ENCODE results near the gene NPY4R2. TPM values are rescaled to one million over a fixed set of nuclear protein-coding genes. Genes with fewer than 3 reads are reported as not detected.
"Not testable (repeated sequence)": the region's sequence is repeated elsewhere in the genome, so short reads cannot be mapped to it uniquely, and the experiment has no call there.

Gene NPY4R2
- total RNA-seq, 2 experiments from 2014 or later, result not detected

DNA sequence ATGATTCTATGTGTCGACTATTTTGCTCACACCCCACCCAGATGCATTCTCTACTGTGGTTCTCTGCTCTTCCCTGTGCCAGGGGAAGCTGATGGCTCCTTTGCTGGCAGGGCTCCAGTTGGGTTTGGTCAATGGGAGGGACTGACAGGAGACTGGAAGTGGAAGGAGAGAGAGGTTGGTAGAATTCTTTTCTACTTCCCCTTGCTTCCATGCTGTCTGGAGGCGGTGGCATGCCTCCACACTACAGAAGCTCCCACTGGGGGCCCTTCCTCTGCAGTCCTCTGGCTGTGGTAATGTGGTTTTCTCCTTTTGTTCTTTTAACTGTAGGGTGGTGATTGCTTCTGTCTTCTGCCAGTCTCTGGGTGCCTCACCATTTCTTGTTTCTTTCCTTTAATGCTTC is 4.4 kb upstream of the NPY4R2 start:
- CTCF ChIA-PET; POLR2A ChIA-PET; H3K27ac ChIP-seq (ENCODE audit: low read depth in 1 of 2, low read length in 2 of 2); DNase-seq; intact Hi-C loops (cut with DNase I, micrococcal nuclease); H3K27me3 Mint-ChIP-seq; H3K4me1 ChIP-seq (ENCODE audit: insufficient read depth, low read length); H3K9me3 ChIP-seq (ENCODE audit: control insufficient read depth in 1 of 2, insufficient read depth in 1 of 2, low read length in 2 of 2); H3K27me3 ChIP-seq (ENCODE audit: control insufficient read depth in 1 of 2, insufficient read depth in 2 of 2, low read length in 2 of 2); H3K4me1 Mint-ChIP-seq (ENCODE audit: low read depth); H3K27ac Mint-ChIP-seq; H3K9me3 Mint-ChIP-seq; H3K4me3 ChIP-seq (ENCODE audit: low read length); ATAC-seq (ENCODE audit: poor library complexity); H3K36me3 ChIP-seq (ENCODE audit: insufficient read depth, low read length); H3K36me3 Mint-ChIP-seq (ENCODE audit: low read depth); H3K4me3 Mint-ChIP-seq: not testable (repeated sequence)

DNA sequence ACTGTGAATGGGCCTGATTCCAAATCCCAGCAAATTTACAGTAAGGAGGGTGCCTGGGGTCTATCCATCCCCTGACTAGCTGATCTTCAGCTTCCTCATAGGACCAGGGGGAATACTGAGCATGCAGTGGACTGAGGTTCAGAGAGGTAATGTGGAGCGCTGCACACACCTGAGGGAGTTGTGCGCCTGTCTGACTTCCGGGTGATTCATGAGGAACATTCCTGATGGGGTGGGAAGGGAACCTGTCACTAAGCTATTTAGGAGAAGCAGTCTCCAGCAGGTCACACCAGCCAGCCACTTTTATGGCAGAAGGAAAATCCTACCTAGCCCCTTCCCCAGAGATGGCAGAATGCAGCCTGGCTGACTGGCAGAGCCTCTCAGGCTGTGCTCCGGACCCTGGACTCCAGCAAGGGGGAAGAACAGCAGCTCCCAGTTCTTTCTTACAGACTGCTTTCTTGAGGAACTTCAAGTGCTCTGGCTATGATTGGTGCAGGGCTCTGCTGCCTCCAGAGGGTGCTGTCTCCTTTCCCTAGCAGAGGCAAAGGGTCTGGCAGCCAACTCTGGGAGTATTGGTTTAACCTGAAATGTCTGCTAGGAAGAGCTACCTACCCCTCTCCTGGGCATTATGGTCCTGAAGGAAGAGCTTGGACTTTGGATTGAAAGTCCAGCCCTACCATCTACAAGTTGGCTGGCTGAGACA is 2.5 kb upstream of the NPY4R2 start:
- H3K27me3 ChIP-seq (ENCODE audit: control insufficient read depth in 1 of 2, insufficient read depth in 2 of 2, low read length in 2 of 2); H3K9me3 ChIP-seq (ENCODE audit: control insufficient read depth in 1 of 2, insufficient read depth in 1 of 2, low read length in 2 of 2); CTCF ChIA-PET; H3K27ac Mint-ChIP-seq; DNase-seq; ATAC-seq (ENCODE audit: poor library complexity); H3K9me3 Mint-ChIP-seq; POLR2A ChIA-PET; H3K27me3 Mint-ChIP-seq; H3K4me3 ChIP-seq (ENCODE audit: low read length); H3K4me3 Mint-ChIP-seq; H3K36me3 Mint-ChIP-seq (ENCODE audit: low read depth); H3K36me3 ChIP-seq (ENCODE audit: insufficient read depth, low read length); H3K27ac ChIP-seq (ENCODE audit: low read depth in 1 of 2, low read length in 2 of 2); H3K4me1 ChIP-seq (ENCODE audit: insufficient read depth, low read length); H3K4me1 Mint-ChIP-seq (ENCODE audit: low read depth); intact Hi-C loops (cut with DNase I, micrococcal nuclease): not testable (repeated sequence)

DNA sequence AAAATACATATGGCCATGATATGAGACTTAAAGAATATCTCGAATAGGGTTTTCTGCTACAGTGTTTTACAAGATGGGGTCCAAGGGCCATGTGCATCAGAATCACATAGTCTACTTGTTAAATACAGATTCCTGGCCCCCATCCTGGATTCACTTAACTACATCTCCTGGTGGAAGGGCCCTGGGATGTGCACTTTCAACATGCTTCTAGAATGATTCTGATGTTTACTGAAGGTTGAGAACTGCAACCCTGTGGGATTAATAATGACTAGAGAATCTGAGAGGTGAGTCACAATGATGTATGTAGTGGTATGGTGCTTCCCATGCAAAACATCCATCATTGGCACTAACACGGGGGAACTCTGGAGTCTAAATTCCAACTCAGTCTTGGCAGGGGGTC is 2.1 kb downstream of the NPY4R2 start:
- H3K36me3 ChIP-seq (ENCODE audit: insufficient read depth, low read length); H3K27ac ChIP-seq (ENCODE audit: low read depth in 1 of 2, low read length in 2 of 2); H3K4me3 Mint-ChIP-seq; H3K36me3 Mint-ChIP-seq (ENCODE audit: low read depth); CTCF ChIA-PET; POLR2A ChIA-PET; H3K9me3 ChIP-seq (ENCODE audit: control insufficient read depth in 1 of 2, insufficient read depth in 1 of 2, low read length in 2 of 2); H3K27me3 Mint-ChIP-seq; intact Hi-C loops (cut with DNase I, micrococcal nuclease); H3K4me1 Mint-ChIP-seq (ENCODE audit: low read depth); H3K9me3 Mint-ChIP-seq; H3K27ac Mint-ChIP-seq; ATAC-seq (ENCODE audit: poor library complexity); H3K4me3 ChIP-seq (ENCODE audit: low read length); H3K4me1 ChIP-seq (ENCODE audit: insufficient read depth, low read length); H3K27me3 ChIP-seq (ENCODE audit: control insufficient read depth in 1 of 2, insufficient read depth in 2 of 2, low read length in 2 of 2); DNase-seq: not testable (repeated sequence)

DNA sequence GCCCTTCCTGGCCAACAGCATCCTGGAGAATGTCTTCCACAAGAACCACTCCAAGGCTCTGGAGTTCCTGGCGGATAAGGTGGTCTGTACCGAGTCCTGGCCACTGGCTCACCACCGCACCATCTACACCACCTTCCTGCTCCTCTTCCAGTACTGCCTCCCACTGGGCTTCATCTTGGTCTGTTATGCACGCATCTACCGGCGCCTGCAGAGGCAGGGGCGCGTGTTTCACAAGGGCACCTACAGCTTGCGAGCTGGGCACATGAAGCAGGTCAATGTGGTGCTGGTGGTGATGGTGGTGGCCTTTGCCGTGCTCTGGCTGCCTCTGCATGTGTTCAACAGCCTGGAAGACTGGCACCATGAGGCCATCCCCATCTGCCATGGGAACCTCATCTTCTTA is 4.0 kb downstream of the NPY4R2 start:
- H3K27me3 ChIP-seq (ENCODE audit: control insufficient read depth in 1 of 2, insufficient read depth in 2 of 2, low read length in 2 of 2); H3K27ac ChIP-seq (ENCODE audit: low read depth in 1 of 2, low read length in 2 of 2); intact Hi-C loops (cut with DNase I, micrococcal nuclease); H3K36me3 Mint-ChIP-seq (ENCODE audit: low read depth); H3K4me3 Mint-ChIP-seq; H3K9me3 ChIP-seq (ENCODE audit: control insufficient read depth in 1 of 2, insufficient read depth in 1 of 2, low read length in 2 of 2); DNase-seq; H3K4me3 ChIP-seq (ENCODE audit: low read length); CTCF ChIA-PET; H3K27me3 Mint-ChIP-seq; ATAC-seq (ENCODE audit: poor library complexity); H3K4me1 ChIP-seq (ENCODE audit: insufficient read depth, low read length); H3K4me1 Mint-ChIP-seq (ENCODE audit: low read depth); H3K36me3 ChIP-seq (ENCODE audit: insufficient read depth, low read length); H3K9me3 Mint-ChIP-seq; POLR2A ChIA-PET; H3K27ac Mint-ChIP-seq: not testable (repeated sequence)

DNA sequence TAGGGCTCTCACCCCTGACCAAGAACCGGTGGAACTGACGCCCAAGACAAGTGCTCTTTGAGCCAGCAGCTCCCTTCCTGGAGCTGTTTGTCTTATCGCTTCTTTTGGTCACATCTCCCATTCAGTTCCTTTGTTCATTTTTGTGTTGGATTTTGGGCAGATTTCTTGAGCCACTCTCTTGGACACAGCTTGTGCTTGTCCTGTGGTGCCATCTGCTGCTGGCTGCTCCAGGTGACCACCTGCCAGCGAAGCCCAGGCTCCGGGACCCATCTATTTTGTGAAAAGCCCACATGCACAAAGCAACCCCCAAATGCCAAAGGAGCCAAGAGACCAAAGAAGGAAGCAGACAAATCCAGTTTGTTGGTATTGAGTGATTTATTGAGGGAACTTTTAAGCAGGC is 6.2 kb downstream of the NPY4R2 start:
- H3K4me3 Mint-ChIP-seq; H3K4me1 ChIP-seq (ENCODE audit: insufficient read depth, low read length); H3K27ac ChIP-seq (ENCODE audit: low read depth in 1 of 2, low read length in 2 of 2): not testable (repeated sequence)

DNA sequence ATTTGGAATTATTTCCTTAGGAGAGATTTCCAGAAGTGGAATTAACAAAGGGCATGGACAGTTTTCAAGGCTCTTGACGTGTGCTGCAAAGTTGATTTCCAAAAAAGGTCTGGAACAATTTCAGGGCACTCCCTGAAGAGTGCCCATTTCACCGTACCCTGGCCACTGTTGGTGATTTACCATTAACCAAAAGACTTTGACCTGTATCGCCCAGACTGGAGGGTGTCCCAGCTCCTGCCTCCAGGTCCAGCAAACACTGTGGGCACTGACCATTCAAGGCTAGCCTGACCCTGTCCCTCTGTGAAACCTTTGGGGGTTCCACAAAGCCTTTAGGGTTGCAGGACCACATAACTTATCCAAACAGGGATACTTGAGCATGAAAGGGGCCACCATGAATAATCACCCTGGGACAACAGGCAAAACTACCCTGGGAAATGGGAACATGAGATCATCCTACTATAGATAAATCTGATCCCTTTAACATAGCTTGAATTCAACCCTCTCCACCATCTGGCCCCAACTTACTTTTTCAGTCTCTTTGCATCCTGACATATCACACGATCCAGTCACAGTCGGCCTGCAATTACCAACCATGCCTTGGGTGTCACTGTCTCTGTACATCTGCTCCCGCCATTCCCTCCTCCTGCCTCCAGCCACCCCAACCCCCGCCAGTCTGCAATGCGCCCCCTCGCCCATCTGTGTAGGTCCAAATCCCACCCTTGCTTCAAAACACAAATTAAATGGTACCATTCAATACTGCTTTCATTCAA is 8.9 kb downstream of the NPY4R2 start:
- POLR2A ChIA-PET; H3K4me1 ChIP-seq (ENCODE audit: insufficient read depth, low read length); H3K4me3 Mint-ChIP-seq; H3K27ac Mint-ChIP-seq; H3K9me3 Mint-ChIP-seq; H3K36me3 Mint-ChIP-seq (ENCODE audit: low read depth); ATAC-seq (ENCODE audit: poor library complexity); H3K4me3 ChIP-seq (ENCODE audit: low read length); H3K27me3 Mint-ChIP-seq; H3K27me3 ChIP-seq (ENCODE audit: control insufficient read depth in 1 of 2, insufficient read depth in 2 of 2, low read length in 2 of 2); H3K27ac ChIP-seq (ENCODE audit: low read depth in 1 of 2, low read length in 2 of 2); DNase-seq; intact Hi-C loops (cut with DNase I, micrococcal nuclease); H3K36me3 ChIP-seq (ENCODE audit: insufficient read depth, low read length); H3K9me3 ChIP-seq (ENCODE audit: control insufficient read depth in 1 of 2, insufficient read depth in 1 of 2, low read length in 2 of 2); CTCF ChIA-PET; H3K4me1 Mint-ChIP-seq (ENCODE audit: low read depth): not testable (repeated sequence)

More for the DNA sequence above, 6.2 kb downstream of the NPY4R2 start:
- CTCF ChIA-PET; POLR2A ChIA-PET; DNase-seq; H3K4me3 ChIP-seq (ENCODE audit: low read length); ATAC-seq (ENCODE audit: poor library complexity); H3K27ac Mint-ChIP-seq; H3K36me3 ChIP-seq (ENCODE audit: insufficient read depth, low read length); H3K9me3 ChIP-seq (ENCODE audit: control insufficient read depth in 1 of 2, insufficient read depth in 1 of 2, low read length in 2 of 2); H3K27me3 ChIP-seq (ENCODE audit: control insufficient read depth in 1 of 2, insufficient read depth in 2 of 2, low read length in 2 of 2); H3K36me3 Mint-ChIP-seq (ENCODE audit: low read depth); H3K4me1 Mint-ChIP-seq (ENCODE audit: low read depth); H3K9me3 Mint-ChIP-seq; intact Hi-C loops (cut with DNase I, micrococcal nuclease); H3K27me3 Mint-ChIP-seq: not testable (repeated sequence)

DNA sequence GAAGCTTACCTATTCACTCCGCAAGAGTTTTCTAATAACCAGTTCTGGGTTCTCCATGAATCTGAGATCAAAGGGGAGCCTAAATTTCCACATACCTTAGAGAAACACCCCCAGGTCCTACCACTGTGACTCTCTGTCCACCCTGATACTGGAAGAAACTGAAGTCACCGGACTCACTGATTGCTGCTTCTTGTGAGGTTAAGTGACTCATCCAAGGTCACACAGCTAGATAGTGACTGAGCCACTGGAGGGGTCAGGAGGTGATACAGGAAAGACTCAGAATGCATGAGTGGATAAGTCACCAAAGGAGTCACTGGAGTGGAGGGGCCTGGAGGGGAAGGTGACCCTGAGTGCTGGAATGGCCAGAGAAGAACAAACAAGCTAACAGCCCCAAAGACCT is 9.8 kb downstream of the NPY4R2 start:
- H3K27me3 Mint-ChIP-seq; intact Hi-C loops (cut with DNase I, micrococcal nuclease); ATAC-seq (ENCODE audit: poor library complexity); H3K4me3 ChIP-seq (ENCODE audit: low read length); POLR2A ChIA-PET; CTCF ChIA-PET; H3K9me3 ChIP-seq (ENCODE audit: control insufficient read depth in 1 of 2, insufficient read depth in 1 of 2, low read length in 2 of 2); DNase-seq; H3K4me1 ChIP-seq (ENCODE audit: insufficient read depth, low read length); H3K4me1 Mint-ChIP-seq (ENCODE audit: low read depth); H3K27me3 ChIP-seq (ENCODE audit: control insufficient read depth in 1 of 2, insufficient read depth in 2 of 2, low read length in 2 of 2); H3K27ac ChIP-seq (ENCODE audit: low read depth in 1 of 2, low read length in 2 of 2); H3K4me3 Mint-ChIP-seq; H3K27ac Mint-ChIP-seq; H3K9me3 Mint-ChIP-seq; H3K36me3 Mint-ChIP-seq (ENCODE audit: low read depth); H3K36me3 ChIP-seq (ENCODE audit: insufficient read depth, low read length): not testable (repeated sequence)
